GM04504 (cell line): ENCODE data around the gene CNTNAP2.
A peak's percentile ranks its signal among the peaks of the same experiment; 100 is the strongest.

Source experiments
- DNase-seq: peaks from one replicate; pipeline ENCODE4 v3.0.0-alpha.2; 2012; ENCODE audit warnings: low read depth

Gene CNTNAP2

DNA sequence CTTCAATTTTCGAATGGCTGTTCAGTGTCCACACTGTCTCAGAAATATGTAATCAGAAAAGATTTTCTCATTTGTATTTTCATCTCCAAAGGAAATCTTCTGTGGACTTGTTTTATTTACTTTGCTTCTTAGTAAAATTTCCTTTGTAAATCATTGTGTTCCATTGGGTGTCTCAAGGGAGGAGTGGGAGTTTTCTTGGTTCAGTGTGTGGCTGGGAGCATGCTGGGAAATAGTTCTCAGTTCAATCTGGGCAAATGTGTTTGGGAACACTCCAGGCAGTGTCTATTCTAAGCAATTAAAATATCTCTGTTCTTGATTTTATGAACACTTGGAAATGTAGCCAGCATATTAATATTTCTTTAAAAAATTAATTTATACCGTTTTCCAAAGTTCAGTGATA, 1019.8 kb downstream of the CNTNAP2 start:
- no peak for DNase-seq

DNA sequence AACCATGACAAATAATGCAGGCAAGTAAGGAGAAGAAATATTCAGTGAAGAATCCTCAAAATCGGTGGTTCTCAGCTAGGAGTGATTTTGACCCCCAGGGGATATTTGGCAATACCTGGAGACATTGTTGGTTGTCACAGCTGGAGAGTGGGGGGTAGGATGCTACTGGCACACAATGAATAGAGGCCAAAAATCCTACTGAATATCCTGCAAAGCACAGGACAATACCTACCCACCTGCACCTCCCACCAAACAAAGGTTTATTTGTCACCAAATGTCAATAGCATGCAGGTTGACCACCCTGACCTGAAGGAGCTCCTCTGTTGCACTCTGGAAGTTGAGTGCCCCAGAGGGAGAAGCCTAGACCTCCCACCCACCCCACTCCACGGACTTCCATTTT, 1028.6 kb downstream of the CNTNAP2 start:
- DNase-seq = no peak

DNA sequence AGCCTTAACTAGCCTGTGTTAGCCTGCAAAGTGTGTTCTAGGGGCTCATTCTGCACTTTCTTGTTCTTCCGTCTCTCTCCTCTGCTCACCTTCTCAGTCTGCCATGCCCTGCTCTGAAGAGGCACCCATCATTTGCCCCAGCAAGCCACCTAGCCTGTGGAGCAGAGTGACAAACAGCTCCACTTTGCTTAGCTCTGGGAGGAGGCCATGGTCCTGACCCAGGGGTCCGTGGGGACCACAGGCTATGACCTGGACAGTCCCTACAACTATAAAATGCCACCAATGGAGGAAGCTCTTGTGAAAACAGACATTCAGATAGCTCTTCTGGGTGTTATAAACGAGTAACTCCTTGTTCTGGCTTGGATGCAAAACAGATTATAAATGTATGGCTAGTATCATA, 1029.6 kb downstream of the CNTNAP2 start:
- DNase-seq = no peak

DNA sequence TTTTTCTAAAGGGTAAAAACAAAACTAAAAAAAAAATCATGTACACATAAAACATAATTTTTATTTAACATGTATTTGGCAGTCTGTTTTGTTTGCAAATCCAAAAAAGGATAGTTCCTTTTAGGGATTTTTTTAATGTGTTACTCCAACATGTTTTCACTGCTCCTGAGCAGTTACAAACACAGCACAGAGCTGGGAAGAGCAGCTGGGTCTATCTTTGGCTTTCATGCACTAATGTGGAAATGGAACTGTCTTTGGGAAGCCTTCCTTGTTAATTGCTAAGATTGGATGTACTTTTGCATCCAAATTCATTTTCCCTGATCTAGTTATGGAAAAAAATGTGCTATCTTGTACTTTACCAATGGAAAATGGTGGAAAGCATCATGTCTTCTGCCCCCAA, 1035.1 kb downstream of the CNTNAP2 start:
- no peak for DNase-seq

DNA sequence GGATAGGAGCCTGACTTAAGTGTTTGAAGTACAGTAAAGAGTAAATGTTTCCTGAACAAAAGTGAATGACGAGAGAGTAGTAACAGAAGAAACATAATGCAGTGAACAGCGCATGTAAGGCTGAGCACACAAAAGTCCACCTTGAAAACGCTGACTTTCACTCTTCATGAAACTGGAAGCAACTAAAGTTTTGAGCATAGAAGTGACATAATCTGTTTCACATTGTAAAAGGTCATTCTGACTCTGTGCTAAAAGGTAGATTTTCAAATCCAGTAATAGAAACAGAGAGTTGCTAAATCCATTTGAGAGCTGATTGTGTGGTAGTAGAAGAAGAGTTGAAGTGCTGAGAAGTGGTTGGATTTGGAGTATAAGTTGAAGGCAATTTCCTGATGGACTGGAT, 1037.0 kb downstream of the CNTNAP2 start:
- DNase-seq = no peak

DNA sequence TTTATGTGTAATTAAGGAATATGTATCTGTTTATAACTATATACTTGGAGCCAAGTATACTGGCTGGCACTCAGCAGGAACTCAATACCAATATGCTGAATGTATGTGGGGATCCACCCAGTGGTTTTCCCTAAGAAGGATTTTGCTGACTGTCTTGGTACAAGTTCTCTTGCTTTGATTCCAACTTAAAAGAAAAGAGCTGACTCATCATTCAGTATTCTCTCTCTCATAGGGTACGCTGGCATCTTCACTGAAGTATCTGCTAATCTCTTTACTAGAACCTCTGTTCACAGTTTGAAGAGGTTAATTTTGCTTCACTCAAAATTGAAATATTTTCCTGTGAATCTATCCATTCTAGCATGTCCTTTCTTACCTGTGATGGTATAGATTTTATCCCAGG, 1044.8 kb downstream of the CNTNAP2 start:
- DNase-seq = no peak

DNA sequence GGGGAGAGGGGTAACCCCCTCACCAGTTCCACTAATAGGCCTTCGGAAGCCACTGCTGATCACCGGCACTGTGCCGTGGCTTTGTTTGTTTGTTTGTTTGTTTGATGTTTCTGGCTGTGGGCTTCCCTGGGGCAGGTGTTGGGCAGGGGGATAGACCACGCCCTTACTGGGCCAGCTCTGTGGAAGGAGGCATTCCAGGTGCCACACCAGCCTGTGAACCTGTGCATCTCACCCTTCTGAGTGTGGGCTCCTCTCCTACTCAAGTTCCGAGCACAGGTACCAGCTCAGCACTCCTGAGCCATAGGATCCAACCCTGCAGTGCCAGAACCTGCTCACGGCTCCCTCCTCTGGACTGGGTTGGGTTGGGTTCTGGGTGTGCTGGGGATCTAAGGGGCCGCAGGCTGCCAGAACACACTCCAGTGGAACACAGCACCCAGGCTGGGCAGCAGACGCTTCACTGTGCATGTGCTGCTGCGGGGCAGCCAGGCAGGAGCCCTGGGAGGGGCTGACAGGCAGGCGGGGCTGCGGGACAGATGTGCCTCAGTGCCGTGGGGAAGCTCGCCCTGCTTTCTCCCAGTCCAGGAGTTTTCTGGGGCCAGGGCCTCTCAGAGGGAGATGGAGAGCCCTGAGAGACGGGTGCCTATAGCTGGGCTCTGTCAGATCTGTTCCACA, 1053.9 kb downstream of the CNTNAP2 start:
- no peak for DNase-seq

DNA sequence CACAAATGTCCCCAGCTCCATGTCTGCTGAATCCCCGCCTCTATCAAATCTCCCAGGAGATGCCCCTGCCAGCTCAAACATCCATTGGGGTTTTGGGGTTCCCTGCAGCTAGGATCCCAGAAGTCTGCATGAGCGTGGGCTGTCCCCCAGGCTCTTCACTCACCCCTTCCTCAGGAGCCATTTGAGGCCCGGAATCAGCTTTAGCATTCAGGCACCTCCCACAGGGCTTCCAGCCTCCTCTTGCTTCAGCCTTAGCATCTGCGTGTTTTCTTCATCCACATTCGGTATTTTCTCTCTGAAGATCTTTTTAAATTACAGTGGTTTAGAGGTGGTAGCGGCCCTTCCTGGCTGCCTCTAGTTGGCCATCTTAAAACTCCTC, 1054.4 kb downstream of the CNTNAP2 start:
- DNase-seq = no peak

DNA sequence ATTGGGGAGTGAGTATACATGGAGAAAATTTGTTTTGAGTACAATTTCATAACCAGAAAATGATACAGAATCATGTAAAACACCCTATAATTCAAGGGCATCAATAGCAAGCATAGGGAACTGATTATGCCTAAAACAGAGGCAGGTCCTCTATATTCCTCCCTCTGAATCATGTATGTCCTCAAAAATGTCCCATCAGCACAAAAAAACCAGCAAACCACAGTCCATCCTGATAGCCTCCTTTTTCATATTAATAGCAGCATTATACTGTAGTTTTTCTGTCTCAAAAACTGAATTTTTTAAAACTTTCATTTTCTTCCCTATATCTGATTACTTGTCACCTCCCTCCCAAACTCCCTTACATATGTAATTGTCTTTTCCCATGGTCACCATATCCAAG, 1057.3 kb downstream of the CNTNAP2 start:
- DNase-seq = no peak

DNA sequence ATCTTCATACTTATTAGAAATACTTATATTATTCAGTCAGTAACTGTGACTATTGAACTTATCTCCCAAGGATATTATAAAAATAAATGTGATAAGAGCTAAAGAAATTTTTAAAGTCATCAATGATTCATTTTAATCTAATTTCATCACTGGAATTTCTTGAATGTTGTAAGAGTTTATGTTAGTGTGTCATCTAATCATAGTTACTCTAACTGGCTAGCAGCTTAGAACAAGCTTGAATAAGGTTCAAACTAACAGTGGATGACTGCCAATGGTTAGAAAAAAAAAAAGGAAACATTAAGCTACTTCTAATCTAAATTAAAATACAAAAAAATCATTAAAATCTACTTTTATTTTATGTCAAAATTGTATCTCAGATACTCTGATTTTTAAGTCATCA, 1066.3 kb downstream of the CNTNAP2 start:
- DNase-seq = peak; percentile 1

DNA sequence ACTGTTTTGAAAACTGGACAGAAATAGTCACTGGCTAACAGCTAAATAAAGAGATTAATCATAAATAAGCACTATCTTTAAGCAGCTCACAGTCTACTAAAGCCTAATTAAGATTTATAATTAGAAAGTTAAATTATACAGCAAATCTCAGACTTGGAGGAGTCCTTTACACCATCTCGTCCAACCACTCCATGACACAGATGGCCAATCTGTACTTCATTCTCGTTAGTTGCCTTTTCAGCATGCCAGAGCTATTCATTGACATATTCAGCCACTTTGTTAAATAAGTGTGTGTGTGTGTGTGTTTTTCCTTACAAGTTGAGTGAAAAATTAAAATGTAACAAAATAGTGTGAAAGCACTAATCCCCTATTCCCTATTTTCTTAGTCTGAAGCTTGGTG, 1066.7 kb downstream of the CNTNAP2 start:
- no peak for DNase-seq

DNA sequence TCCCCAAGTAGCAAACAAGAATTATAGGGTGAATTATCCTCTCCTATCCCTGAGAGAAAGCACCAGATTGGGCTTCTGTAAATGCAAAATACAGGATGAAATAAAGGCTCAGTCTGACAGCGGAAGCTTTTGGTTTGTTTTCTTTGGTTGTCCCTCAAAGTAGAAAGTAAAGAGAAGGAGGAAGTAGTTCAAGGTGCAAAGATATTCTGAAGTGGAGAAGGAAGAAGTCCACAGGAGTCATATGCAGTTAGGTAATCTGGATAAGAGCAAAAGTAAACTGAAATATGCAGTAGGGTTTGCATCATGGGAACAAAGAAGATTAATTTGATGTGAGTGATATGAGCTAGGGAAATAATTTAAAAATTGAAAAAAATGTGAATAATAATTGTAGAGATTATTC, 1071.9 kb downstream of the CNTNAP2 start:
- DNase-seq = no peak

DNA sequence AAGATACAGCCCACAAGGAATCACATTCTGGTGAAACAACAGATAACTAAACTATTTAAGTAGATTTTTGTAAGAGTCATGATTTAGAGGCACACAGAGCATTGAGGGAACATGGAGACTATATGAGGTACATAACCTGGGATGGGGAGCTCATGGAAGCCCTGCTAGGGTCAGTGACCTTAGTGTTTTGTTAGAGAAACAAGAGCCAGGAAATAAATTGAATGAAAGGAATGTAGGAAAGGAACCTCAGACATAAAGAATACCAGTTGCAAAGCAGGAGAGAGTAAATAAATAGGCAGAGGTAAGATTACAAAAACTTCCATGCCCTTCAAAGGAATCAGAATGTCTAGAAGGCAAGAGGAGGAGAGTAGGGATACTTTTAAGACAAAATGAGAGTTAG, 1076.9 kb downstream of the CNTNAP2 start:
- no peak for DNase-seq

DNA sequence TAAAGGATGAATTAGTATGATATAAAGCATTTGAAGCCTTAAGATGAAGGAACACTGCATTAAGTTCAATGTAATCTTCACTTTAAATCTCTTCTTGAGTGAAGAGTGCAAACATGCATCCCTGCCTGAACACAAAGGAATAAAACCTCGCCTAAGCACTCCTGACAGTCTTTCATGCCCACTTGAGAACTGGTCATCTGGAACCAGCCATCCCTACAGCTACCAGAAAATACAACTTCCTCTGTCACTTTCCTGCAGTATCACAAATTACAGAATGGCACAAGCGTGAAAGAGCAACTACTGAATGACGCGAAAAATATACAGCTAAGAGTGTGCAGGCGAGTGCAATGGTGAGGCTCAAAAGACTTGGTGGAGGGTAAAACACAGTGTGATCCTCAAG, 1079.9 kb downstream of the CNTNAP2 start:
- DNase-seq = no peak

DNA sequence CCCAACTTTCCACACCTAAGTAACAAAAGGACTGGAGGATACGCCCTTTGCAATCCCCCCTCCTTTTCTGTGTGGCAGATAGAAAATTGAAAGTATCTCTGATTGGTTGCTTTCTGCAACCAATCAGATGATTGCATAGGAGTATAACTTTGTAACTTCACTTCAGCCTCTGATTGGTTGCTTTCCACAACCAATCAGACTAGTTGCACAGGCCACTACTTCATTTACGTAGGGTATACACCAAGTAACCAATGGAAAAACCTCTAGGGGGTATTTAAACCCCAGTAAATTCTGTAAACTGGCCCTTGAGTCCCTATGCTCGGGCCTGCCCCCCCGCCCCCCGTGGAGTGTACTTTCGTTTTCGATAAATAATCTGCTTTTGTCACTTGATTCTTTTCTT, 1080.4 kb downstream of the CNTNAP2 start:
- peak; percentile 0 for DNase-seq

DNA sequence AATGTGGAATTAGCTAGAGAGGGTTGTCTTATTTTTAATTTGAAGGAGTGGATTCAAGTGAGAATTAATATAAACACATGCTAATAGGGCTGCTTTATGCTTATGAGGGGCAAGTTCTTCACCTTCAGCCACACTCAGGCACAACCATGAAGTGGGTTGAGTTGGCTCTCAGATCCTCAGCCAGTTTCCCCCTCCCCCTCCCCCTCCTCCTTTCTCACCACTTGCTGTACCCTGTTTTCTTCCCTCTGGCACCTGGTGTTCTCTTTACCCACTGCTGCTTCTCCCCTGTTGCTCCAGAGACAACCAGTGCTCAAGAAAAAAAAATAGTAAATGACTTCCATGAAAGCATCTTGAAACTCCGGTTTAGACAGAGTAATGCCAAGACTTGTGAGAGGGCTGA, 1083.3 kb downstream of the CNTNAP2 start:
- DNase-seq = no peak

DNA sequence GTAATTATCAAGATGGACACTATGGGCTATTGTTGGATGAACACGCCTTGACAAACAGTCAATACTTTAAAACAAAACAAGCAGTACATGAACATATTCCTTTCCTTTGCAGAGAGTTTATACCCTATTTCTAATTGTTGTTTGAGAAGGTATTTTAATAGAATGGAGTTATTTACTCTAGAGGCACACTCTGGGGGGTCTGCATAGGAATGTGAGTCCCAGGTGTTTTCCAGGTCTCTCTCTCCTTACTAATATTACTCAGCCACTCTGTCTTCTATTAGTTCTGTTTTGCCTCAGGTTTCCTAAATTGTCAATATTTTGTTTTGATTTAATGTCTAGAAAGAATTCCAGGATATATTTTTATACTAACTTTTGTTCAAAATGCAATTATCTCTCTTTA, 1091.4 kb downstream of the CNTNAP2 start:
- no peak for DNase-seq

DNA sequence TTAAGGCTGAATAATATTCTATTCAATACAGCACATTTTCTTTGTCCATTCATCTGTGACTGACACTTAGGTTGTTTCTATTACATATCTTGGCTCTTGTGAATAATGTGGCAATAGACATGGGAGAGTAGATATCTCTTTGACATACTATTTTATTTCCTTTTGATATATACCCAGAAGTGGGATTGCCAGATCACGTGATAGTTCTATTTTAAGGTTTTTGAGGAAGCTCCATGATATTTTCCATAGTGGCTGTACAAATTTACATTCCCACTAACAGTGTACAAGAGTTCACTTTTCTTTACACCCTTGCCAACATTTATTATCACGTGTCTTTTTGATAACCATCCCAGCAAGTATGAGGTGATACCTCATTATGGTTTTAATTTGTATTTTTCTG, 1114.7 kb downstream of the CNTNAP2 start:
- no peak for DNase-seq

DNA sequence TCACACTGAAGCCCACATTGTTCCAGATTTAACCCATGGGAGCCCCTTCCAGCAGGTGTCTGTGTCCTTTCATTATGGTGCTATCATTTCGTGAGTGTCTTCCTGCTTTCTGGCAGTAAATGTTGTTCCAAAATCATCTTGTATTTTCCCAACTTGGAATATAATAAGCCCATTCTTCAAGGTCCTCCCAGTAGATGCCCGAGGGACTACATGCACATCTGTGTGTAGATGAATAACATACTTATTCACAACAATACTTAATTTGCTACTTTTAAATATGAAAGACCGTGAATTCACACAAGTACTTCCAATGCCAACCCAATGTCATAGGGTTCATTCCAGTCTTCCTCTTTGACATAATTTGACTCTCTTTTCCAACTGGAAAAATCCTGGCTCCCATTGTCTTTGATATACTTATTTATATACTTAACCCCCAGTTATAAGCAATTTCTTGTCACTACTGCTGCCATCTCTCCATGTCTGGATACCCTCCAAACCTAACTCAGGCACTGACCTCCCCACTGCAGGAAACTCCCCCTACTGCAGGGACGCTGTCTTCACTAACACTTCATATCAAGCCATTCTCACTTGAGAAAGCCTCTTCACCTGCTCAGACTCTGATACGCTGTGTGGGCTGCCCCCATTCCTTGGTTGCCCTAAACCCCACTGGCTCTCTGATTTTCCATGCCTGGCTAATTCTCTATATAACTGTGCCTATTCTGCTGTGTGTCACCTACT, 1119.2 kb downstream of the CNTNAP2 start:
- DNase-seq = no peak

DNA sequence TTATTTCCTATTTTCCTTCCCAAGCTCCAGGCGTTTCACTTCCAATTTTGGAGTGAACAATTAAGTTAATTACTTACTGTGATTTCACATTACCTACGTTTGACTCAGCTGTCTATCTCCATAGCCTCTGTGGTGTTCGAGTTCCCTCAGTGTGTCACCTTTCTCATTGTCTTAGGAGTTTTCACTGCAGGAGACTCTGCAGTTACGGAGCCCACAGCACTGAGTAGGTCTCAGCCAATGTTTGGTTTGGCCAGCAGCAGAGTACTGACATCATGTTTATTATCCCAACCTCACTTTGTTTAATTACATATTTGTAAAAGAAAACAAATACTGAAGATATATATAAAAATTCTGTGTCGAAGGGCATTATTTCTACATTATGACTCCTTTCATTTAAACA, 1123.9 kb downstream of the CNTNAP2 start:
- no peak for DNase-seq

DNA sequence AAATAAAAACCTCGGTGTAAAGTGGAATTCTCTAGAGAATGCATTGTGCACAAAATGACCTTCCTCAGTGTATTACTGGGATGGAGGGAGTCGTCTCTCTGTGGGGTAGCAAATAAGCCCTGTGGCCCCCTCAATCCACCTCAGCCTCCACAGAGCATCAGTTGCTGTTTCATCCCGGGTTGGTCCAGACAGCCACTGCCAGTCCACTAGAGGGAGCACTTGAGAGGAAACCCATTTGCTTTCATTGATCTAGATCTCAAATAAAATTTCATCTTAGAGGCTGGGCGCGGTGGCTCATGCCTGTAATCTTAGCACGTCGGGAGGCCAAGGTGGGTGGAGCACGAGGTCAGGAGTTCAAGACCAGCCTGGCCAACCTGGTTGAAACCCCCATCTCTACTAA, 1128.7 kb downstream of the CNTNAP2 start:
- peak; percentile 3 for DNase-seq

DNA sequence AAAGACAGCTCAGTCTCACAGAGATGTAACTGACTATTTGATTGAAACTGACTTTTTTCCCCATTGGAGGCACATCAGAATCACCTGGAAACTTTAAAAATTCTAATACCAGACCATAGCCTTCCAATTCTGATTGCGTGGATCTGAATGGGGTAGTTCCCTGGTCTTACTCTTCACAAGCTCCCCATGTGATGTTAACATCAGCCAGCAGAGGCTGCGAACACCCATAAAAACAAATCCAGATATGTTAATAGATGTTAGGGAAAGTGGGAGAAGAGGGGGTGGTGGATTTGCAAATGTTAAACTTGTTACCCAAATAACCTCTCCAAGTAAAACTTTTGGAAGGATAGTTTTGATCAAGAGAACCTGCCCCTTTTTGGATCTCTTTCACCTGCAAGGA, 1133.4 kb downstream of the CNTNAP2 start:
- no peak for DNase-seq

DNA sequence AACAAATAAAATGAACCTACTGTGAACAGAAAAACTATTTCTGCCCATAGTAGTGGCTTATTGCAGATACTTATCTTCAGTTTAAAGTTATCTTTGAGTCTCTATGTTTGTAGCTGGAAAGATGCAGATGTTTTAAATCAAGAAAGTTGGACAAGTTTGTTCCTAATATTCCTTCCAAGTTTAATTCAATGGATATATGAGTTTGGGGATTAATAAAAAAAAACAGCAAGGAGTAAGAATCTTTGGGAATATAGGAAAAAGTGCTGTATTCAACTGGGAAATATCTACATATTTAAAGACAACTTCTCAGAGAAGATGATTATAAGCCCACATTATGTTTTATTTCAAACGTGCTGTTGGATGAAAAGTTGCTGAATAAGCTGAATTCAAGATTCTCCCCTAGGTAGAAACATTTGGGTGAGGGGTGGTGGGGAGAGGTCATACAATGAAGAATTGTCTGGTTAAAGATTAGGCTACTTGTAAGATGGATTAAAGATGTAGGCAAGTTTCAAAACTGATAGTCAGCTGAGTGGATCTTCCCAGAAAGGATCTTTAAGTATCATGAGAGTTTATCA, 1135.2 kb downstream of the CNTNAP2 start:
- DNase-seq = no peak

DNA sequence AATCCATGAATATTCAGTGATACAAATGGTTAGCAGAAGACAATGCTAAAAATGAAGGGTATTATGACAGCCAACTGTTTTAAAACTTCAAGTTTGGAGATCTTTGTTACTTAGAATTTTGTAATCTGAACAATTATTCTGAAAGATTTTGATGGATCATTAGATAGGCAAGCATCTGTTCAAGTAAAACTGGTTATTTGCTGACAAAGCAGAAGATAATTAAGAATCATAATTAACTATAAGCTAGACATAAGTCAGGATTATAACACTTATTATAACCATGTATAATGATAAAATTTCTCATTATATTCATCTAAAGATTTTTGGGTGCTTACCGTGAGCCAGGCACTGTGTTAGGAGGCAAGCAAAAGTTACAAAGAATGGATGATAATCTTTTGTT, 1145.1 kb downstream of the CNTNAP2 start:
- no peak for DNase-seq
